ENCODE data around the gene ACTL6B. TPM values are rescaled to one million over a fixed set of nuclear protein-coding genes. Genes with fewer than 3 reads are reported as not detected.
A peak's percentile ranks its signal among the peaks of the same experiment; 100 is the strongest.

ACTL6B gene
- total RNA-seq, 1 experiment from 2014 or later: not detected

DNA sequence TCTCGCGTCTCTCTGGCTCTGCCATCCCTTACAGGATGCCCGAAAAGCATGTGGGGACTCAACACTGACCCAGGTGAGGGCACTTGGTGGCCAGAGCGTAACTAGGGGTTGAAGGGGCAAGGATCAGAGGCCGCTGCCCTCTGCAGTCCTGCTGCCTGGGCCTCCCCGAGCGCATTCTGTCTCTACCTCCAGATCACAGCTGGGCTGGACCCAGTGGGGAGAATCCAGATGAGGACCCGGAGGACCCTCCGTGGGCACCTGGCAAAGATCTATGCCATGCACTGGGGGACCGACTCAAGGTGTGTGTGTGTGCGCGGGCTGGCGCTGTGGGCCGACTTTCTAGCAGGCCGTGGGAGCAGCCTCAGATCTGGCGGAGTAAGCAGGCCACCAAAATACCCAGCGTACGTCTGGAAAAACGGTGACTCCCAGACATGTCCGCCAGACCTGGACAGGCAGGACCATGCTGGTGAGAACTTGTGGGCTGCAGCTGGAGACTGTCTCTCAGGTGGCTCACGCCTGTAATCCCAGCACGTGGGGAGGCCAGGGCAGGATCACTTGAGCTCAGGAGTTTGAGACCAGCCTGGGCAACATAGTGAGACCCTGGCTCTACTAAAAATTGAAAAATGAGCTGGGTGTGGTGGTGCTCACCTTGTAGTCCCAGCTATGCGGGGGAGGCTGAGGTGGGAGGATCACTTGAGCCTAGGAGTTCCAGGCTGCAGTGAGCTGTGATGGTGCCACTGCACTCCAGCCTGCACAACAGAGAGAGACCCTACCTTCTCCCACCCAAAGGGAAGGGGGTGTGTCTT, 20.5 kb upstream of the ACTL6B start:
- Histone ChIP-seq H3K4me3 (ENCODE audit: low read length) (peak overlapping the region; percentile 100; the same call in 1 of the 2 replicates), H4K20me1 (ENCODE audit: low read length) (no peaks in the 10 kb centered on the region), H3K79me2 (ENCODE audit: low read length) (peaks cover 24% of the 10 kb centered on the region), H3K27me3 (ENCODE audit: low read length) (no peaks in the 10 kb centered on the region), H3K36me3 (ENCODE audit: low read depth, low read length) (peaks cover 12% of the 10 kb centered on the region; the same call in 1 of the 2 replicates), H3K9me3 (ENCODE audit: low read length) (no peaks in the 10 kb centered on the region), H3K27ac (ENCODE audit: low read length) (no peak overlapping the region), H3K9ac (ENCODE audit: low read length) (no peak overlapping the region), H2AFZ (ENCODE audit: low read length) (no peak overlapping the region), H3K4me2 (ENCODE audit: low read length) (peak overlapping the region; percentile 98), H3F3A (ENCODE audit: low read length, unreplicated experiment) (no peaks in the 10 kb centered on the region), H3K4me1 (ENCODE audit: insufficient read depth, low read length) (no peaks in the 10 kb centered on the region), H3K9me2 (replicated peaks; ENCODE audit: low read length) (no peaks in the 10 kb centered on the region)
- DNase-seq: no peak
- ATAC-seq: no peak
- POLR2A ChIA-PET (ENCODE audit: unreplicated experiment): interaction anchor here (0.6 to 0.7 kb wide), 3 partner anchors 12 to 211 kb away, joined by 4 to 13 read pairs (median 12); partner anchors contain the start of genes FBXO24 and LRCH4
- TF ChIP-seq EZH2phosphoT487 (IDR thresholded peaks at IDR 0.05; ENCODE audit: borderline replicate concordance, low read length) (no peak), EZH2 (IDR thresholded peaks at IDR 0.05; ENCODE audit: low read length, unreplicated experiment) (no peak)
- TF ChIP-seq, protein P1, sequence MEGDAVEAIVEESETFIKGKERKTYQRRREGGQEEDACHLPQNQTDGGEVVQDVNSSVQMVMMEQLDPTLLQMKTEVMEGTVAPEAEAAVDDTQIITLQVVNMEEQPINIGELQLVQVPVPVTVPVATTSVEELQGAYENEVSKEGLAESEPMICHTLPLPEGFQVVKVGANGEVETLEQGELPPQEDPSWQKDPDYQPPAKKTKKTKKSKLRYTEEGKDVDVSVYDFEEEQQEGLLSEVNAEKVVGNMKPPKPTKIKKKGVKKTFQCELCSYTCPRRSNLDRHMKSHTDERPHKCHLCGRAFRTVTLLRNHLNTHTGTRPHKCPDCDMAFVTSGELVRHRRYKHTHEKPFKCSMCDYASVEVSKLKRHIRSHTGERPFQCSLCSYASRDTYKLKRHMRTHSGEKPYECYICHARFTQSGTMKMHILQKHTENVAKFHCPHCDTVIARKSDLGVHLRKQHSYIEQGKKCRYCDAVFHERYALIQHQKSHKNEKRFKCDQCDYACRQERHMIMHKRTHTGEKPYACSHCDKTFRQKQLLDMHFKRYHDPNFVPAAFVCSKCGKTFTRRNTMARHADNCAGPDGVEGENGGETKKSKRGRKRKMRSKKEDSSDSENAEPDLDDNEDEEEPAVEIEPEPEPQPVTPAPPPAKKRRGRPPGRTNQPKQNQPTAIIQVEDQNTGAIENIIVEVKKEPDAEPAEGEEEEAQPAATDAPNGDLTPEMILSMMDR (conservative IDR thresholded peaks at IDR 0.05; ENCODE audit: low read depth, low read length): no peak
- no TSS peak for BruUV-seq (replicated peaks)
- CTCF ChIA-PET: interaction anchor here (0.5 kb wide), 1 partner anchor 117 kb away, joined by 5 read pairs; no protein-coding TSS in a partner anchor
- intact Hi-C loops (cut with micrococcal nuclease): no loop called here

DNA sequence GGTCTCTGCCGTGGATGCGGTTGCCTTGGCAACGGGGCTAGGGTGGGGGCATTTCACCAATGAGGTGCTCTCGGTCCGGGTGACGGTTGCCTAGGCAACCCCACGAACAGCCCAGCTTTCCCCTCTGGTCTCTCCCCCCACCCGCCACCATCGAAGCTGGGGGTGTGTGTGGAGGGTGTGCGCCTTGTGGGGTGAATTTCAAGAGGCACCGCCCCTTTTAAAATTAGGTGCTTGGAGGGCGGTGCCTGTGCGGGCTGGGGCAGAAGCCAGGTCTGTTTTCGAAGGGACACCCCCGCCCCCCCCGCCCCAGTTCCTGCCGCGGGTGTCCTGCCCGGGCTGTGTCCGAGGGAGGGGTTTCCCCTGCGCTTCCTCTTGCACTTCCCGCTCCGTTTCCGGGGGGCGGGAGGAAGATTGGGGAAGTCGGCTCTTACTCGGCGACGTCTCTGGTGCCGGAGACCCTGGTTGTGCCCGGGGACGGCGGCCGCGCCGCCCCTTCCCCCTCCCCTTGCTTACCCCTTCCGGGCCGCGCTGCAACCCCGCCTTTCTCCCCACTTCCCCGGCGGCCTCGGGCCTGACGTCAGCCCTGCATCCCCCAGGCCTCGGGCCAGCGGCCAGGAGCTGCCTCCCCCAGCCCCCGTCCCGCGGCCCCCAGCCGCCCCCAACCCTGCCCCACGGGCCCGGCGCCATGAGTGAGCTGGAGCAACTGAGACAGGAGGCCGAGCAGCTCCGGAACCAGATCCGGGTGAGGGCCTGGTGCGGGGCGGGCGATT, 19.5 kb upstream of the ACTL6B start:
- Histone ChIP-seq H3K9ac (ENCODE audit: low read length) (peak overlapping the region; percentile 31; the same call in 1 of the 2 replicates), H3K4me2 (ENCODE audit: low read length) (peak overlapping the region; percentile 98), H3K36me3 (ENCODE audit: low read depth, low read length) (peaks cover 8% of the 10 kb centered on the region; the same call in 1 of the 2 replicates), H3K79me2 (ENCODE audit: low read length) (peaks cover 24% of the 10 kb centered on the region), H3F3A (ENCODE audit: low read length, unreplicated experiment) (no peaks in the 10 kb centered on the region), H3K27me3 (ENCODE audit: low read length) (no peaks in the 10 kb centered on the region), H3K4me1 (ENCODE audit: insufficient read depth, low read length) (no peaks in the 10 kb centered on the region), H3K4me3 (ENCODE audit: low read length) (peak overlapping the region; percentile 100), H2AFZ (ENCODE audit: low read length) (0 out of 2 replicates have a peak overlapping the region, but pooled peaks have one; percentile 50), H3K9me3 (ENCODE audit: low read length) (no peaks in the 10 kb centered on the region), H3K27ac (ENCODE audit: low read length) (no peak overlapping the region), H3K9me2 (replicated peaks; ENCODE audit: low read length) (no peaks in the 10 kb centered on the region), H4K20me1 (ENCODE audit: low read length) (no peaks in the 10 kb centered on the region)
- ChIA-PET CTCF (interaction anchor here (0.5 kb wide), 1 partner anchor 116 kb away, joined by 5 read pairs; no protein-coding TSS in a partner anchor), POLR2A (ENCODE audit: unreplicated experiment) (interaction anchor here (0.7 kb wide), 3 partner anchors 22 to 210 kb away, joined by 3 to 12 read pairs (median 4); partner anchors contain the start of genes FBXO24 and LRCH4)
- TF ChIP-seq, protein P1 (conservative IDR thresholded peaks at IDR 0.05; ENCODE audit: low read depth, low read length): no peak
- TF ChIP-seq EZH2phosphoT487 (IDR thresholded peaks at IDR 0.05; ENCODE audit: borderline replicate concordance, low read length) (no peak), EZH2 (IDR thresholded peaks at IDR 0.05; ENCODE audit: low read length, unreplicated experiment) (no peak)
- intact Hi-C loops (cut with micrococcal nuclease): no loop called here
- peak; percentile 21 for ATAC-seq
- peak; percentile 49 for DNase-seq
- BruUV-seq (replicated peaks): no TSS peak

Measured in PC-3 (cell line).